ENCODE data around the gene IGF1. TPM values are rescaled to one million over a fixed set of nuclear protein-coding genes. Genes with fewer than 3 reads are reported as not detected.
A peak's percentile ranks its signal among the peaks of the same experiment; 100 is the strongest.

Gene IGF1
- total and polyA plus RNA-seq, 9 of the 15 experiments (the other 6 are each of a cell fraction or from before 2014, with no cell fraction given): 3.7 to 13.9 (median 4.5) TPM

DNA sequence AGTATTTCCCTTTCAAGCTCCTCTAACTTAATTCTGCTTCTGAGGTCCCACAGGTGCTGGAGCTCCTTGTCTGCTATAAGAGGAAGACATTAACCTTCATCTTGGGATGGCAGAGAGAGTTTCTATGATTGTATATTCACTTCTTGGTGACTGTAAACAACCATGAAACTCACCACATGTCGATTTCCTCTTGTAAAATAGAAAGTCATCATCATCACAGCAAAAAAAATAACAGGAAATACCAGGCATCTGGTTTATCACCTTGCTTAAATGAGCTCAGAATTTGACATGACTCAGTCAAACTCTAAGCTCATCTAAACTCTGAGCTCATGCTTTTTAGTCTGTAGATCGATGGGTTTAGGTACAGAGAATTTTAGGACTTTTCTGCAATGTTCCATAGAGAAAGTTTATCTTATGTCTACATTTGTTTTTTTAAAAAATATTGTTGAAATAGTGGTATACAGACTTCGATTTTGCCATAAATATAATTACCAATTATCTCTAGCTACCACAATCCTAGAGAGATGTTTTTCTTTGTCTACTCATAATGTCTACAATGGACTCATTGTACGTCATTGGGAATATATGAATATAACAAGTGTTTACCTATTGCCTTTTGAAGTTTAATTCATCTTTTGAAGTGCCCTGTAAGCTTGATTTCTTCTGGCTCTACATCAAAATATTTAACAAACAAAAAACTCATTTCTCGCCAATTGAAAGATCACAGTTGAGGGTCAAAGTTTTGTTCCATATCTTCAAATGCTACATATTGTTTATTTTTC lies 58.4 kb downstream of the IGF1 start (continued):
- TF ChIP-seq, protein P1, sequence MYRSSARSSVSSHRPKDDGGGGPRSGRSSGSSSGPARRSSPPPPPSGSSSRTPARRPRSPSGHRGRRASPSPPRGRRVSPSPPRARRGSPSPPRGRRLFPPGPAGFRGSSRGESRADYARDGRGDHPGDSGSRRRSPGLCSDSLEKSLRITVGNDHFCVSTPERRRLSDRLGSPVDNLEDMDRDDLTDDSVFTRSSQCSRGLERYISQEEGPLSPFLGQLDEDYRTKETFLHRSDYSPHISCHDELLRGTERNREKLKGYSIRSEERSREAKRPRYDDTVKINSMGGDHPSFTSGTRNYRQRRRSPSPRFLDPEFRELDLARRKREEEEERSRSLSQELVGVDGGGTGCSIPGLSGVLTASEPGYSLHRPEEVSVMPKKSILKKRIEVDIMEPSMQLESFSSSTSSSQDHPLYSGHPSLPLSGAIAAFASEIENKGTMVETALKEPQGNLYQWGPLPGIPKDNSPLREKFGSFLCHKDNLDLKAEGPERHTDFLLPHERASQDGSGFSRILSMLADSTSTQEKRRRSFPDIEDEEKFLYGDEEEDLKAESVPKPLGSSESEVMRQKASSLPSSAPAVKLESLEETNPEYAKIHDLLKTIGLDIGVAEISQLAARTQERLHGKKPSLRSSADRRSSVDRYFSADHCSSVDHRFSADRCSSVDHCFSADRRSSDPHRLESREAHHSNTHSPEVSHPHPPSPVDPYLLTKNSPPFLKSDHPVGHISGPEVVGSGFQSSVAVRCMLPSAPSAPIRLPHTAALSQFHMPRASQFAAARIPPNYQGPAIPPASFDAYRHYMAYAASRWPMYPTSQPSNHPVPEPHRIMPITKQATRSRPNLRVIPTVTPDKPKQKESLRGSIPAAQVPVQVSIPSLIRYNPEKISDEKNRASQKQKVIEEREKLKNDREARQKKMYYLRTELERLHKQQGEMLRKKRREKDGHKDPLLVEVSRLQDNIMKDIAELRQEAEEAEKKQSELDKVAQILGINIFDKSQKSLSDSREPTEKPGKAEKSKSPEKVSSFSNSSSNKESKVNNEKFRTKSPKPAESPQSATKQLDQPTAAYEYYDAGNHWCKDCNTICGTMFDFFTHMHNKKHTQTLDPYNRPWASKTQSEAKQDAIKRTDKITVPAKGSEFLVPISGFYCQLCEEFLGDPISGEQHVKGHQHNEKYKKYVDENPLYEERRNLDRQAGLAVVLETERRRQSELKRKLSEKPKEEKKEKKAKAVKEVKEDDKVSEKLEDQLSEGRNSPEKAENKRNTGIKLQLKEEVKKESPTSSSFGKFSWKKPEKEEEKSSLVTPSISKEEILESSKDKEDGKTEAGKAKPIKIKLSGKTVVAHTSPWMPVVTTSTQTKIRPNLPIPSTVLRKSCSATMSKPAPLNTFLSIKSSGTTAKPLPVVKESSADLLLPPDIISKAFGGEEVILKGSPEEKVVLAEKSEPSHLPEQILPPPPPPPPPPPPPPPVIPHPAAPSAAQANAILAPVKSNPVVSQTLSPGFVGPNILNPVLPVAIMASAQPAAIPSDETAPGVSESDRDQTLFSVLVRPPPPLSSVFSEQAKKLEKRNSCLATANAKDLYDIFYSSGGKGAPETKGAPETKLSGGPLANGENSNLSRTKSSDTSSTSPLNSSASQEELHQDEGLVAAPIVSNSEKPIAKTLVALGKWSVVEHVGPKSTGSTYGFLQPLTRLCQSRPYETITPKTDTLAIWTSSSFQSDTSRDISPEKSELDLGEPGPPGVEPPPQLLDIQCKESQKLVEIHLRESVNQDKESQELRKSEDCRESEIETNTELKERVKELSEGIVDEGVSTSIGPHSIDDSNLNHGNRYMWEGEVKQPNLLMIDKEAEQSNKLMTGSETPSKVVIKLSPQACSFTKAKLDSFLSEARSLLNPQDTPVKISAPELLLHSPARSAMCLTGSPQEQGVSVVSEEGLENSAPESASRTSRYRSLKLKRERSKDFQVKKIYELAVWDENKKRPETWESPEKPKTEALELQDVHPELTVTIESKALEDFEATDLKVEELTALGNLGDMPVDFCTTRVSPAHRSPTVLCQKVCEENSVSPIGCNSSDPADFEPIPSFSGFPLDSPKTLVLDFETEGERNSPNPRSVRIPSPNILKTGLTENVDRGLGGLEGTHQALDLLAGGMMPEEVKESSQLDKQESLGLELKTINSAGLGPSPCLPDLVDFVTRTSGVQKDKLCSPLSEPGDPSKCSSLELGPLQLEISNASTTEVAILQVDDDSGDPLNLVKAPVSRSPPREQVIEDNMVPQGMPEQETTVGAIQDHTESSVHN (IDR thresholded peaks at IDR 0.05; ENCODE audit: borderline replicate concordance in 1 of 2, low read depth in 1 of 2): no peak
- TF ChIP-seq C11orf30 (IDR thresholded peaks at IDR 0.05; ENCODE audit: low read depth) (peak; percentile 54), MAFG (tag; conservative IDR thresholded peaks at IDR 0.05) (peak; percentile 49; the same call in 1 of the 2 replicates), GABPA (tag; conservative IDR thresholded peaks at IDR 0.05; ENCODE audit: low read depth) (peak; percentile 53; the same call in 1 of the 2 replicates), POLR3G (IDR thresholded peaks at IDR 0.05; ENCODE audit: extremely low read depth, insufficient read length, insufficient replicate concordance) (no peak), JUN (IDR thresholded peaks at IDR 0.05; ENCODE audit: borderline replicate concordance, low read depth, low read length) (0 out of 2 replicates have a peak, but pooled peaks have one; percentile 19), JUN (CRISPR knock-in tag; IDR thresholded peaks at IDR 0.05; ENCODE audit: borderline replicate concordance) (no peak)
- TF ChIP-seq, protein P2, sequence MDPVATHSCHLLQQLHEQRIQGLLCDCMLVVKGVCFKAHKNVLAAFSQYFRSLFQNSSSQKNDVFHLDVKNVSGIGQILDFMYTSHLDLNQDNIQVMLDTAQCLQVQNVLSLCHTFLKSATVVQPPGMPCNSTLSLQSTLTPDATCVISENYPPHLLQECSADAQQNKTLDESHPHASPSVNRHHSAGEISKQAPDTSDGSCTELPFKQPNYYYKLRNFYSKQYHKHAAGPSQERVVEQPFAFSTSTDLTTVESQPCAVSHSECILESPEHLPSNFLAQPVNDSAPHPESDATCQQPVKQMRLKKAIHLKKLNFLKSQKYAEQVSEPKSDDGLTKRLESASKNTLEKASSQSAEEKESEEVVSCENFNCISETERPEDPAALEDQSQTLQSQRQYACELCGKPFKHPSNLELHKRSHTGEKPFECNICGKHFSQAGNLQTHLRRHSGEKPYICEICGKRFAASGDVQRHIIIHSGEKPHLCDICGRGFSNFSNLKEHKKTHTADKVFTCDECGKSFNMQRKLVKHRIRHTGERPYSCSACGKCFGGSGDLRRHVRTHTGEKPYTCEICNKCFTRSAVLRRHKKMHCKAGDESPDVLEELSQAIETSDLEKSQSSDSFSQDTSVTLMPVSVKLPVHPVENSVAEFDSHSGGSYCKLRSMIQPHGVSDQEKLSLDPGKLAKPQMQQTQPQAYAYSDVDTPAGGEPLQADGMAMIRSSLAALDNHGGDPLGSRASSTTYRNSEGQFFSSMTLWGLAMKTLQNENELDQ (CRISPR knock-in tag; IDR thresholded peaks at IDR 0.05; ENCODE audit: borderline replicate concordance): no peak
- TF ChIP-seq, protein P3, sequence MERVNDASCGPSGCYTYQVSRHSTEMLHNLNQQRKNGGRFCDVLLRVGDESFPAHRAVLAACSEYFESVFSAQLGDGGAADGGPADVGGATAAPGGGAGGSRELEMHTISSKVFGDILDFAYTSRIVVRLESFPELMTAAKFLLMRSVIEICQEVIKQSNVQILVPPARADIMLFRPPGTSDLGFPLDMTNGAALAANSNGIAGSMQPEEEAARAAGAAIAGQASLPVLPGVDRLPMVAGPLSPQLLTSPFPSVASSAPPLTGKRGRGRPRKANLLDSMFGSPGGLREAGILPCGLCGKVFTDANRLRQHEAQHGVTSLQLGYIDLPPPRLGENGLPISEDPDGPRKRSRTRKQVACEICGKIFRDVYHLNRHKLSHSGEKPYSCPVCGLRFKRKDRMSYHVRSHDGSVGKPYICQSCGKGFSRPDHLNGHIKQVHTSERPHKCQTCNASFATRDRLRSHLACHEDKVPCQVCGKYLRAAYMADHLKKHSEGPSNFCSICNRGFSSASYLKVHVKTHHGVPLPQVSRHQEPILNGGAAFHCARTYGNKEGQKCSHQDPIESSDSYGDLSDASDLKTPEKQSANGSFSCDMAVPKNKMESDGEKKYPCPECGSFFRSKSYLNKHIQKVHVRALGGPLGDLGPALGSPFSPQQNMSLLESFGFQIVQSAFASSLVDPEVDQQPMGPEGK (CRISPR knock-in tag; IDR thresholded peaks at IDR 0.05; ENCODE audit: borderline replicate concordance): no peak

All from K562 (cell line).